Measurements from ENCODE around the gene ZIC2. TPM values are rescaled to one million over a fixed set of nuclear protein-coding genes. Genes with fewer than 3 reads are reported as not detected.

ZIC2 gene
- total RNA-seq, 1 donor from 2014 or later, result 0.13 TPM

GRCh38 chr13:99985886-99986527 is 4.4 kb downstream of the ZIC2 start:
- no peak for DNase-seq (ENCODE audit: low read depth in 2 of 2)

GRCh38 chr13:99986741-99987140 is 5.2 kb downstream of the ZIC2 start:
- DNase-seq (ENCODE audit: low read depth in 2 of 2), result no peak

- no peak for DNase-seq (ENCODE audit: low read depth in 2 of 2)
Measured at GRCh38 chr13:99987154-99988019, 5.8 kb downstream of the ZIC2 start.

GRCh38 chr13:99988529-99989275 is 7.1 kb downstream of the ZIC2 start:
- no peak for DNase-seq (ENCODE audit: low read depth in 2 of 2)

- DNase-seq (ENCODE audit: low read depth in 2 of 2), result no peak
Measured at GRCh38 chr13:99989276-99990125, 7.9 kb downstream of the ZIC2 start.

GRCh38 chr13:99990126-99990977 is 8.8 kb downstream of the ZIC2 start:
- DNase-seq (ENCODE audit: low read depth in 2 of 2), result no peak

GRCh38 chr13:99991013-99991827 is 9.6 kb downstream of the ZIC2 start:
- no peak for DNase-seq (ENCODE audit: low read depth in 2 of 2)

GRCh38 chr13:99991828-99992775 is 10.5 kb downstream of the ZIC2 start:
- DNase-seq (ENCODE audit: low read depth in 2 of 2), result no peak

- no peak for DNase-seq (ENCODE audit: low read depth in 2 of 2)
Measured at GRCh38 chr13:99992949-99993351, 11.4 kb downstream of the ZIC2 start.

GRCh38 chr13:99993660-99994637 is 12.4 kb downstream of the ZIC2 start:
- DNase-seq (ENCODE audit: low read depth in 2 of 2), result no peak

- DNase-seq (ENCODE audit: low read depth in 2 of 2), result no peak
Measured at GRCh38 chr13:99994638-99995020, 13.0 kb downstream of the ZIC2 start.

- no peak for DNase-seq (ENCODE audit: low read depth in 2 of 2)
Measured at GRCh38 chr13:99995104-99995588, 13.6 kb downstream of the ZIC2 start.

GRCh38 chr13:99995589-99996380 is 14.2 kb downstream of the ZIC2 start:
- DNase-seq (ENCODE audit: low read depth in 2 of 2), result no peak

GRCh38 chr13:99996381-99996973 is 14.9 kb downstream of the ZIC2 start:
- no peak for DNase-seq (ENCODE audit: low read depth in 2 of 2)

GRCh38 chr13:99997702-99998214 is 16.2 kb downstream of the ZIC2 start:
- DNase-seq (ENCODE audit: low read depth in 2 of 2), result no peak

GRCh38 chr13:99998261-99998660 is 16.7 kb downstream of the ZIC2 start:
- no peak for DNase-seq (ENCODE audit: low read depth in 2 of 2)

Measured in dermis microvascular lymphatic vessel endothelial cell (primary cell).